HG03097 (cell line): ENCODE data around the gene NFIA.

Experiments
- ATAC-seq: cut with Tn5 transposase; IDR thresholded peaks from one replicate; pipeline ENCODE4 v1.9.1; 2021; ENCODE audit not compliant: unreplicated experiment, low FRiP score

Gene NFIA

DNA sequence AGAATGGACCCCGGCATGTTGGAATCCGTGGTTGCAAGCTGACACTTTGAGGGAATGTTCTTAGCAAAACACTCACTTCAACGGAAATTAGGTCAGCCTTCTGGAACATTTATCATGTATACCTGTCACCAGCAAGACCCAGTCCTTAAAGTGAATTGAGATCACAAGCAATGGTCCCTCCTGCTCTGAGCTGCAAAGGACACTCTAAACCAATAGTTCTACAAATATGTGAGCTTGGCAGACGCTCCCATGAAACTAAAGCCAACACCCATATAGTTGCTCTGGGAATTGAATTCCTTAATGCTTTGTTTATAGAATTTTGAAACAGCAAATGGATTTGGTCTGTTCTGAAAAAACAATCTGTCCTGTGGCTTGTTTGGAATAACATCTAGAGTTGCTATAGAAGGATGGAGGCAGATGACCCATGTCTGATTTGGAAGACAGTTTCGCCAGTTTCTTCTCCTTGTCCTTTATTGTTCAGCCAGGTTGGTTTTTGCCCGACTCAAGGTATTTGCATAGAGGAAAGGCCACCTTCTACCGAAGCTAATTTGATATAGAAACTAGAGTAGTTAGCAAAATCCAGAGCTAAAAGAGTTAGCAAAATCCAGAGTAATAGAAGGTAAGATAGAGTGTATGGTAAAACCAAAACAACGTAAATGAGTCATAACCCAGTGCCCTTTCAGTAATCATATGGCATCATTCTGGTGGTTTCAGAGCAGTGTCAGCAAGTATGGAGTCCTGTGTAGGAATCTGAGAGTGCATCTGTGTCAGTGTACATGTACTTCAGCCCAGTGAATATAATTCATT is 236.2 kb downstream of the NFIA start:
- ATAC-seq, result peak; percentile 99

- no peak for ATAC-seq
These were observed 238.2 kb downstream of the NFIA start for GRCh38 chr1:61320575-61320974.

GRCh38 chr1:61322008-61322744 is 239.8 kb downstream of the NFIA start:
- ATAC-seq, result no peak

GRCh38 chr1:61322769-61323168 is 240.4 kb downstream of the NFIA start:
- no peak for ATAC-seq

- no peak for ATAC-seq
These were observed 241.4 kb downstream of the NFIA start for GRCh38 chr1:61323681-61324328.

GRCh38 chr1:61326713-61327112 is 244.4 kb downstream of the NFIA start:
- no peak for ATAC-seq

DNA sequence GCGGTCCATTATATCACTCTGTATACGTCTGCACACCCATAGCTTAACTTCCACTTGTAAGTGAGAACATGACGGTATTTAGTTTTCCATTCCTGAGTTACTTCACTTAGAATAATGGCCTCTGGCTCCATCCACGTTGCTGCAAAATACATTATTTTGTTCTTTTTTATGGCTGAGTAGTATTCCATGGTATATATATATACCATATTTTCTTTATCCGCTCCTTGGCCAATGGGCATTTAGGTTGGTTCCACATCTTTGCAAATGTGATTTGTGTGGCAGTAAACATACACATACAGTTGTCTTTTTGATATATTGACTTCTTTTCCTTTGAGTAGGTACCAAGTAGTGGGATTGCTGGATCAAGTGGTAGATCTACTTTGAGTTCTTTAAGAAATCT is 245.1 kb downstream of the NFIA start:
- ATAC-seq, result no peak

GRCh38 chr1:61329556-61329955 is 247.2 kb downstream of the NFIA start:
- ATAC-seq, result no peak

DNA sequence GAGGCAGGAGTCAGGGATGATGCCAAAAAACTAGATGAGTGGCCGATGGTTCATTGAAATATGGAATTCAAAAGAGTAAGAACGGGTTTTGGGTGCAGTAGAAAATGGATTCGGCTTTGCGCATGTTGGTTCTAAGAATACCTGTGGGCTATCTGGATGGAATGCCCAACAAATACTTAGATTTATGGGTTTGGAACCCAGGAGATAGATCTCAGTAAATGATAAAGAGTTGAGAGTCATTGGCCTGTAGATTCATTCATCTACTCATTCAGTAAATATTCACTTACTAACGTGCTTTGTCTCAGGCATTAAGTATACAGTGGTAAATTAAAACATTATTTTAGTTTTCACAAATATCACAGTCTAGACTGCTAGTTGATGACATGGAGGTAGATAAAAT is 247.7 kb downstream of the NFIA start:
- ATAC-seq, result no peak

DNA sequence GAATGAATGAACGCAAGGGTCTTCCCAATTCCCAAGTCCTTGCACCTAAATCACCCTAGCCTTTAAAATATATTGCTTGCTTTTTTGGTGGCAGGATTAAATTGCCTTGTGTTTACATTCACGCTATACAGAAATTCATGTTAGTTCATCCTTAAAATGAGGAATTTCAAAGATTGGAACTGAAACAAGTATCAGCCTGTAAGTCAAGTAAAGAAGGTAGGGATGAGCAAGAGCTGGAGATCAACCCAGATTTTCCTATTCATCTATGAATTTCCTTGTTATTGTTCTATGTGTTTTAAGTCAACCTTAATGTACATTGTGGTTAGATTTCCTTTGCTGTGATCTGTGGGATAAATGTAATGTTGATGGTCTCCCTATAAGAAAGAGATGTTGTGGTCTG is 248.2 kb downstream of the NFIA start:
- ATAC-seq, result no peak

GRCh38 chr1:61332196-61332753 is 249.9 kb downstream of the NFIA start:
- ATAC-seq, result peak; percentile 97

GRCh38 chr1:61332796-61333195 is 250.4 kb downstream of the NFIA start:
- ATAC-seq, result no peak

GRCh38 chr1:61334718-61335589 is 252.6 kb downstream of the NFIA start:
- ATAC-seq, result no peak

DNA sequence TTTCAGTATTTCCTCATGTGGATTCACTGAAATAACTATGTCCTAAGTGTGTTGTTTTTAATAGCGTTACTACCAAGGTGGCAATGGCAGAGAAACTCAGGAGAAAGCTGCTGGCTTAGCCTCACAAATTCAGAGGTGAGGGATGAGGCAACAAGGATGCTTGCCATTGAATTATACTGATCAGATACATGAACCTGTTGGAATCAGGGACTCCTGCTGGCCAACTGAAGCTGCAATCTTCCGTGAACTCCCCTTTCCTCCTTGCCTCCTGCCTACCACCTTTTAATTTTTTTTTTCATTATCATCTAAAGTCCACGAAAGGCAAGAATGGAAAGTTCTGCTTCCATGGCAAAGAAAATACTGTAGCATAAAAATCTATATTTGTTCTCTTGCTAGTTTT is 254.7 kb downstream of the NFIA start:
- no peak for ATAC-seq

DNA sequence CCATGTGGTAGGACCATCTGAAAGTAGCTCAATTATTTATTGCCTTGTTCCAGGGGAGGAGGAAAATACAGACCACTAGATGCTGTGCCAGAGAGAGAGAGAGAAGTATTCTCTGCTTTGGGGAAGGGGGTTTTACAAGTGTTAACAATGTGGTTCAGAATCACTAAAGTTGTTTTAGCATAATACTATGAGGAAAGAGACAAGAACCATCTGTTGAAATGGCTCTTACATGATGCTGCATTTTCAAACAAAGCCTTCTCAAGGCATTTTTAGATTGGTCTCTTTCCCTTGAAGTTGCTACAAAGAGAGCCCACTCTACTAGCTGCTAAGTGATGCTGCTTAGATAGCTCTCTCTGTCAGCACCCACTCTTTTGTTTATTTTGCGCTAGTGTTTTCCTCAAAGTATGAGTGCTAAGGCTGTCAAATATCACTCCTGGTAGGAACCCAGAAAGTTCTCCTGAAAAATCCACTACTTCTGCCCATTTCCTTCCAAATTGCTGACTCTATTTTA is 255.1 kb downstream of the NFIA start:
- no peak for ATAC-seq

- ATAC-seq, result no peak
These were observed 255.9 kb downstream of the NFIA start for GRCh38 chr1:61337981-61338848.

DNA sequence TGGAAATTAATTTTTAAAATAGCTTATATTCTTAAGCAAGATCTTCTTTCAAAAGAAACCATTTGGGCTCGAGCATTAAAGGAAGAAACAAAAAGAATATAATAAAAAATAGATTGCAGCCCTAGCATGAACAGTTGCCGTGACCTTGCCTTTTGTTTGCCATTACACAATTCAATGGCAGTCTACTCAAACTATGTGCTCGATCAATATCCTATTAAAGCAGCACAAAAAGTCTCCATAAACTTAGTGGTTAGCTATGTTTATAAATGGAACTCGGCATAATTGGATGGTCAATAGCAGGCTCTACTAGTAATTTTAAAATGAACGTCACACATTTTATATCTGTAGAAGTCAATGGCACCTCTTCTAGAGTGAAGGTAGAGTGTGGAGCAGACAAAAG is 256.5 kb downstream of the NFIA start:
- no peak for ATAC-seq

GRCh38 chr1:61341426-61341825 is 259.1 kb downstream of the NFIA start:
- ATAC-seq, result no peak

DNA sequence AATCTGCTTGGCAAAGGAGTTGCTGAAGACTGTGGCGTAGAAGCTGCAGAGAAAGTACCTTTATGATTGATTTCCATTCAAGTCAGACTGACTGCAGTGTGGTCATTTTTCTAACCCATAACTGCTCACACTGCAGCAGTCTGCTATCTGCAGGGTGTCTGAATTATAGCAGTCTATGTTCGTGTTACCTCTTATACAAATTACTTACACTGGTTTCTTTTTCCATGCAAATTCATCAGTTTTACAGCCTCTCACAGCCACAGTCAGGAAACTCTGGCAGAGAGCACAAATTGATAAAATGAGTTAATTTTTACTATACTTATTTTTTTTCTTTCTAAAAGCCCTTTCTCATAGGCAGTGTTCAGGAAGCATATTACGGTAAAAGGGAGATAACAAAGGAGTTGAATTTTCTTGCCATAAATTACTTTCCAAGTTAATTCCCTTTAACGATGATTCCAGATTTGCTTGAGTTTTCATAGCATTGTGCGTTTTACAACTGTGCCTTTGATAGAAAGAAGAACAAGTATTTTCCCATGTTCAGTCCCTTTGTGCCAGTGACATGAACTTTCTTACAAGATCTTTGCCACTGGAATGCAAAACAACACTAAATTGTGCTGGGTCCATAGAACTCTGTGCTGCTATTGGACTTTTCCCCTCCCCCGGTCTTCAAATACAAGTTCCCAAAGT is 261.5 kb downstream of the NFIA start:
- ATAC-seq, result no peak
